ENCODE data around the gene DHRSX. TPM values are rescaled to one million over a fixed set of nuclear protein-coding genes. Genes with fewer than 3 reads are reported as not detected.
"Not testable (repeated sequence)": the region's sequence is repeated elsewhere in the genome, so short reads cannot be mapped to it uniquely, and the experiment has no call there.

DHRSX gene
- total RNA-seq, 2 donors from 2014 or later: 24.0 to 35.7 TPM

GRCh38 chrX:2468261-2469195 is 32.2 kb downstream of the DHRSX start:
- H3K4me3 Mint-ChIP-seq: no peak overlapping the region
- H3K27me3 Mint-ChIP-seq: no peaks in the 10 kb centered on the region
- H3K4me1 Mint-ChIP-seq (ENCODE audit: low read depth in 2 of 2): peaks cover 5 to 23% of the 10 kb centered on the region in 2 donors
- H3K36me3 Mint-ChIP-seq: peaks cover 5% of the 10 kb centered on the region
- H3K27ac Mint-ChIP-seq: no peak overlapping the region
- peaks cover 5% of the 10 kb centered on the region for H3K9me3 Mint-ChIP-seq
- no peak for DNase-seq (ENCODE audit: low spot score)
- no peak for ATAC-seq

- peaks cover 5% of the 10 kb centered on the region for H3K36me3 Mint-ChIP-seq
- DNase-seq (ENCODE audit: low spot score): no peak
- H3K27ac Mint-ChIP-seq: no peak overlapping the region
- no peak for ATAC-seq
- peaks cover 12 to 27% of the 10 kb centered on the region in 2 donors for H3K4me1 Mint-ChIP-seq (ENCODE audit: low read depth in 2 of 2)
- H3K4me3 Mint-ChIP-seq: no peak overlapping the region
- H3K9me3 Mint-ChIP-seq: peaks cover 5% of the 10 kb centered on the region
- no peaks in the 10 kb centered on the region for H3K27me3 Mint-ChIP-seq
Measured at GRCh38 chrX:2466876-2467656, 33.7 kb downstream of the DHRSX start.

- ATAC-seq (no peak), DNase-seq (ENCODE audit: low spot score) (no peak)
- H3K9me3 Mint-ChIP-seq: peaks cover under 1% of the 10 kb centered on the region
- no peak overlapping the region for H3K4me3 Mint-ChIP-seq
- H3K27me3 Mint-ChIP-seq: no peaks in the 10 kb centered on the region
- H3K36me3 Mint-ChIP-seq: peaks cover under 1% of the 10 kb centered on the region
- peaks cover 16 to 31% of the 10 kb centered on the region in 2 donors for H3K4me1 Mint-ChIP-seq (ENCODE audit: low read depth in 2 of 2)
- no peak overlapping the region for H3K27ac Mint-ChIP-seq
Measured at GRCh38 chrX:2464677-2465166, 36.1 kb downstream of the DHRSX start.

- peaks cover 16 to 31% of the 10 kb centered on the region in 2 donors for H3K4me1 Mint-ChIP-seq (ENCODE audit: low read depth in 2 of 2)
- no peak overlapping the region for H3K4me3 Mint-ChIP-seq
- no peaks in the 10 kb centered on the region for H3K27me3 Mint-ChIP-seq
- H3K27ac Mint-ChIP-seq: no peak overlapping the region
- ATAC-seq (no peak), DNase-seq (ENCODE audit: low spot score) (no peak)
- no peaks in the 10 kb centered on the region for H3K36me3 Mint-ChIP-seq
- no peaks in the 10 kb centered on the region for H3K9me3 Mint-ChIP-seq
Measured at GRCh38 chrX:2463973-2464676, 36.7 kb downstream of the DHRSX start.

- H3K27me3 Mint-ChIP-seq; H3K36me3 Mint-ChIP-seq; H3K27ac Mint-ChIP-seq; DNase-seq (ENCODE audit: low spot score); ATAC-seq; H3K9me3 Mint-ChIP-seq; H3K4me3 Mint-ChIP-seq: not testable (repeated sequence)
- H3K4me1 Mint-ChIP-seq (ENCODE audit: low read depth in 2 of 2): peaks cover 16 to 28% of the 10 kb centered on the region in 2 donors
Measured at GRCh38 chrX:2463481-2463880, 37.3 kb downstream of the DHRSX start.

- H3K9me3 Mint-ChIP-seq: peaks cover 4% of the 10 kb centered on the region
- H3K36me3 Mint-ChIP-seq: peaks cover 5% of the 10 kb centered on the region
- no peak for DNase-seq (ENCODE audit: low spot score)
- H3K4me1 Mint-ChIP-seq (ENCODE audit: low read depth in 2 of 2): peaks cover 16 to 25% of the 10 kb centered on the region in 2 donors
- no peaks in the 10 kb centered on the region for H3K27me3 Mint-ChIP-seq
- no peak overlapping the region for H3K4me3 Mint-ChIP-seq
- ATAC-seq: no peak
- H3K27ac Mint-ChIP-seq: no peak overlapping the region
Measured at GRCh38 chrX:2462780-2463179, 38.0 kb downstream of the DHRSX start.

GRCh38 chrX:2462074-2462473 is 38.7 kb downstream of the DHRSX start:
- Mint-ChIP-seq H3K27ac (peak overlapping the region in 1 of 2 donors; percentile 38), H3K4me1 (ENCODE audit: low read depth in 2 of 2) (peaks cover 12 to 21% of the 10 kb centered on the region in 2 donors), H3K4me3 (no peak overlapping the region), H3K36me3 (peaks cover 5% of the 10 kb centered on the region), H3K27me3 (no peaks in the 10 kb centered on the region), H3K9me3 (peaks cover 4% of the 10 kb centered on the region)
- DNase-seq (ENCODE audit: low spot score) (no peak), ATAC-seq (no peak)

GRCh38 chrX:2461711-2462016 is 39.1 kb downstream of the DHRSX start:
- peak overlapping the region in 1 of 2 donors; percentile 38 for H3K27ac Mint-ChIP-seq

GRCh38 chrX:2460821-2461710 is 39.7 kb downstream of the DHRSX start:
- H3K4me3 Mint-ChIP-seq; H3K36me3 Mint-ChIP-seq; ATAC-seq; H3K27me3 Mint-ChIP-seq; DNase-seq (ENCODE audit: low spot score); H3K9me3 Mint-ChIP-seq: not testable (repeated sequence)
- H3K27ac Mint-ChIP-seq: peak overlapping the region in 1 of 2 donors; percentile 38
- H3K4me1 Mint-ChIP-seq (ENCODE audit: low read depth in 2 of 2): peaks cover 12 to 21% of the 10 kb centered on the region in 2 donors

More at GRCh38 chrX:2461711-2462016, 39.1 kb downstream of the DHRSX start:
- H3K9me3 Mint-ChIP-seq: peaks cover 4% of the 10 kb centered on the region
- ATAC-seq (no peak), DNase-seq (ENCODE audit: low spot score) (no peak)
- H3K27me3 Mint-ChIP-seq: no peaks in the 10 kb centered on the region
- H3K36me3 Mint-ChIP-seq: peaks cover 5% of the 10 kb centered on the region
- H3K4me1 Mint-ChIP-seq (ENCODE audit: low read depth in 2 of 2): peaks cover 12 to 21% of the 10 kb centered on the region in 2 donors
- H3K4me3 Mint-ChIP-seq: no peak overlapping the region

GRCh38 chrX:2460048-2460447 is 40.7 kb downstream of the DHRSX start:
- not testable (repeated sequence) for H3K4me3 Mint-ChIP-seq; H3K27me3 Mint-ChIP-seq; H3K36me3 Mint-ChIP-seq; ATAC-seq; DNase-seq (ENCODE audit: low spot score); H3K27ac Mint-ChIP-seq; H3K9me3 Mint-ChIP-seq
- peaks cover 12 to 18% of the 10 kb centered on the region in 2 donors for H3K4me1 Mint-ChIP-seq (ENCODE audit: low read depth in 2 of 2)

GRCh38 chrX:2458309-2458708 is 42.5 kb downstream of the DHRSX start:
- DNase-seq (ENCODE audit: low spot score) (no peak), ATAC-seq (no peak)
- Mint-ChIP-seq H3K27me3 (no peaks in the 10 kb centered on the region), H3K9me3 (peaks cover 4% of the 10 kb centered on the region), H3K36me3 (peaks cover 5% of the 10 kb centered on the region), H3K27ac (no peak overlapping the region), H3K4me3 (no peak overlapping the region), H3K4me1 (ENCODE audit: low read depth in 2 of 2) (peaks cover 8 to 9% of the 10 kb centered on the region in 2 donors)

- Mint-ChIP-seq H3K27ac (no peak overlapping the region), H3K27me3 (no peaks in the 10 kb centered on the region), H3K36me3 (peaks cover 5% of the 10 kb centered on the region), H3K4me1 (ENCODE audit: low read depth in 2 of 2) (peaks cover 8 to 15% of the 10 kb centered on the region in 2 donors), H3K9me3 (peaks cover 4% of the 10 kb centered on the region), H3K4me3 (no peak overlapping the region)
- no peak for DNase-seq (ENCODE audit: low spot score)
- ATAC-seq: no peak
Measured at GRCh38 chrX:2457289-2458133, 43.3 kb downstream of the DHRSX start.
